Neuronal stem cell (in vitro differentiated cells): ENCODE results near the gene OOSP1.

Experiments
- DNase-seq: peaks from one replicate; pipeline ENCODE4 v3.0.0-alpha.2; 2013; ENCODE audit warnings: low spot score
- H2AFZ ChIP-seq: one replicate; pipeline ENCODE4 v1.6.1; 2013; ENCODE audit warnings: mild to moderate bottlenecking, low read length, inconsistent platforms
- H2AK5ac ChIP-seq: 2 replicates; pipeline ENCODE4 v1.6.1; 2013; ENCODE audit warnings: low read depth, mild to moderate bottlenecking, inconsistent platforms, low read length, moderate library complexity, mixed read lengths
- H2BK120ac ChIP-seq: 2 replicates; pipeline ENCODE4 v1.6.1; 2013; ENCODE audit warnings: low read depth, mild to moderate bottlenecking, inconsistent platforms, low read length, moderate library complexity, mixed read lengths
- H2BK12ac ChIP-seq: one replicate; pipeline ENCODE4 v1.6.1; 2013; ENCODE audit warnings: low read length, inconsistent platforms
- H2BK15ac ChIP-seq: 2 replicates; pipeline ENCODE4 v1.6.1; 2013; ENCODE audit warnings: mild to moderate bottlenecking, low read length, inconsistent platforms, mixed read lengths
- H2BK5ac ChIP-seq: one replicate; pipeline ENCODE4 v1.6.1; 2013; ENCODE audit warnings: inconsistent platforms, mild to moderate bottlenecking, low read length, moderate library complexity
- H3K14ac ChIP-seq: one replicate; pipeline ENCODE4 v1.6.1; 2013; ENCODE audit warnings: low read length, inconsistent platforms
- H3K18ac ChIP-seq: 2 replicates; pipeline ENCODE4 v1.6.1; 2013; ENCODE audit warnings: low read length, inconsistent platforms
- H3K23ac ChIP-seq: 2 replicates; pipeline ENCODE4 v1.6.1; 2013; ENCODE audit warnings: low read depth, mild to moderate bottlenecking, mixed read lengths, low read length, inconsistent platforms; ENCODE audit not compliant: poor library complexity
- H3K27ac ChIP-seq: replicated peaks from 3 replicates; pipeline ENCODE4 v1.5.1; 2013; ENCODE audit warnings: low read length, inconsistent platforms
- H3K27me3 ChIP-seq, 3 experiments: 2 replicates each; pipeline ENCODE4 v1.6.1; 2013; ENCODE audit warnings: low read length in 3 of 3, mild to moderate bottlenecking in 2 of 3, inconsistent platforms in 1 of 3, low read depth in 1 of 3, mixed read lengths in 1 of 3, moderate library complexity in 1 of 3; ENCODE audit not compliant: control insufficient read depth in 3 of 3, insufficient read depth in 3 of 3
- H3K36me3 ChIP-seq, 2 donors: replicated peaks in 1 of 2; 2 replicates each; pipeline ENCODE4 v1.6.1; 2013; ENCODE audit warnings: low read length in 2 of 2; ENCODE audit not compliant: control insufficient read depth in 2 of 2, insufficient read depth in 2 of 2
- H3K4ac ChIP-seq: 2 replicates; pipeline ENCODE4 v1.6.1; 2013; ENCODE audit warnings: inconsistent platforms, mild to moderate bottlenecking, low read length, moderate library complexity
- H3K4me1 ChIP-seq, 2 donors: 1 replicate in 1 of 2; 2 replicates in 1 of 2; pipeline ENCODE4 v1.6.1; 2013; ENCODE audit warnings: low read length in 2 of 2, low read depth in 1 of 2; ENCODE audit not compliant: control insufficient read depth in 2 of 2, insufficient read depth in 1 of 2
- H3K4me2 ChIP-seq: one replicate; pipeline ENCODE4 v1.6.1; 2013; ENCODE audit warnings: mild to moderate bottlenecking, low read length, inconsistent platforms; ENCODE audit not compliant: insufficient read depth, poor library complexity, severe bottlenecking
- H3K4me3 ChIP-seq, 2 donors: 2 replicates each; pipeline ENCODE4 v1.5.1; 2013; ENCODE audit warnings: low read length in 2 of 2, mild to moderate bottlenecking in 2 of 2, inconsistent platforms in 1 of 2, moderate library complexity in 1 of 2
- H3K79me1 ChIP-seq: one replicate; pipeline ENCODE4 v1.6.1; 2013; ENCODE audit warnings: low read depth, mild to moderate bottlenecking, inconsistent platforms, low read length, moderate library complexity
- H3K9ac ChIP-seq: one replicate; pipeline ENCODE4 v1.6.1; 2013; ENCODE audit warnings: mild to moderate bottlenecking, low read depth, low read length, inconsistent platforms; ENCODE audit not compliant: poor library complexity
- H3K9me3 ChIP-seq, 2 donors: replicated peaks in 1 of 2; 2 replicates each; pipeline versions ENCODE3 to v1.6.1; 2013; ENCODE audit warnings: low read length in 2 of 2, mild to moderate bottlenecking in 2 of 2, inconsistent platforms in 1 of 2, low read depth in 1 of 2, mixed read lengths in 1 of 2, moderate library complexity in 1 of 2; ENCODE audit not compliant: control insufficient read depth in 2 of 2, insufficient read depth in 1 of 2
- H4K8ac ChIP-seq: one replicate; pipeline ENCODE4 v1.6.1; 2013; ENCODE audit warnings: low read depth, mild to moderate bottlenecking, inconsistent platforms, low read length, moderate library complexity
- H4K91ac ChIP-seq: one replicate; pipeline ENCODE4 v1.6.1; 2013; ENCODE audit warnings: low read length, low read depth, mild to moderate bottlenecking, inconsistent platforms; ENCODE audit not compliant: poor library complexity
- WGBS, 2 donors: extraction: QIAGEN DNeasy Blood & Tissue Kit; methylation state at CpG; one replicate each; pipeline ENCODE4 v1.1.7; 2013; ENCODE audit warnings: missing lambda C conversion rate in 2 of 2, mixed read lengths in 1 of 2; ENCODE audit not compliant: insufficient read length in 2 of 2, insufficient replicate concordance in 1 of 2; ENCODE audit errors: extremely low coverage in 2 of 2; 5-methylcytosine and 5-hydroxymethylcytosine counted together

Gene OOSP1

DNA sequence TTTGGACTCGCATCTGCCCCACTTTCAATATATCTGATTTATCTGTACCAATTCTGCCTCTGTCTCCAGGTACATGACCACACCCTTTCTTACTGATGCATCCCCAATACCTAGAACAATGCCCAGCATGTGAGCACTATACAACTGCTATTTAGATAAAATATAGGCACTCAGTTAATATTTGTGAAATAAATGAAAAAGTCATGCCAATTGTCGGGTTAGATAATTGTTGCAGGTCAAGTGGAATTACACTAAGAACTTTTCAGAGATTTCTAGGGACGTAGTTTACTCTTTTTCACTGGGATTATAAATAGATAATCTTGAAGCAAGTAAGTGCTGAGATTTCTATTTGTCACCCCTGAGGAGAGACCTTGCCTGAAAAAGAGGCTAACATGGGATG, 46.1 kb downstream of the OOSP1 start:
- Histone ChIP-seq H3K4ac (no peak overlapping the region), H3K4me2 (no peak overlapping the region), H3K79me1 (no peaks in the 10 kb centered on the region), H3K36me3 (no peaks in the 10 kb centered on the region), H4K91ac (no peak overlapping the region), H2AK5ac (no peak overlapping the region), H3K9ac (no peak overlapping the region), H2BK5ac (no peak overlapping the region), H3K9me3 (no peaks in the 10 kb centered on the region), H3K23ac (no peak overlapping the region), H2BK120ac (no peak overlapping the region), H3K4me3 (no peak overlapping the region), H3K27me3 (no peaks in the 10 kb centered on the region), H4K8ac (no peak overlapping the region), H3K18ac (no peak overlapping the region), H2AFZ (no peak overlapping the region), H3K27ac (no peak overlapping the region), H3K14ac (no peak overlapping the region), H3K4me1 (no peaks in the 10 kb centered on the region), H2BK12ac (no peak overlapping the region), H2BK15ac (no peak overlapping the region)
- no CpG with 5 or more reads among the region's 3 CpGs for WGBS, 2 donors
- no peak for DNase-seq

DNA sequence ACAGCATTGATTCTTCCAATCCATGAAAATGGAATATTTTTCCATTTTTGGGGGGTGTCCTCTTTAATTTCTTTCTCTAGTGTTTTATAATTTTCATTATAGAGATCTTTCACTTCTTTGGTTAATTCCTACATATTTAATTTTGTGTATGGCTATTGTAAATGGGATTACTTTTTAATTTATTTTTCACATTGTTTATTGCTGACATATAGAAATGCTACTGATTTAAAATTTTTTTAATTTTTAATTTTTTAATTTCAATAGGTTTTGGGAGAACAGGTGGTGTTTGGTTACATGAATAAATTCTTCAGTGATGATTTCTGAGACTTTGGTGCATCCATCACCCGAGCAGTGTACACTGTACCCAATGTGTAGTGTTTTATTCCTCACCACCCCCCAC, 52.2 kb downstream of the OOSP1 start:
- Histone ChIP-seq H3K79me1 (no peaks in the 10 kb centered on the region), H2BK15ac (no peak overlapping the region), H3K23ac (no peak overlapping the region), H3K18ac (no peak overlapping the region), H2BK12ac (no peak overlapping the region), H3K36me3 (no peaks in the 10 kb centered on the region), H2BK120ac (no peak overlapping the region), H2BK5ac (no peak overlapping the region), H3K27ac (no peak overlapping the region), H4K8ac (no peak overlapping the region), H2AFZ (no peak overlapping the region), H3K27me3 (peaks cover 0 to 2% (median 0%) of the 10 kb centered on the region in 3 experiments), H3K4me3 (no peak overlapping the region), H3K4me1 (no peaks in the 10 kb centered on the region), H3K9me3 (no peaks in the 10 kb centered on the region), H3K4ac (no peak overlapping the region), H3K14ac (no peak overlapping the region), H4K91ac (no peak overlapping the region), H2AK5ac (no peak overlapping the region), H3K4me2 (no peak overlapping the region), H3K9ac (no peak overlapping the region)
- WGBS, 2 donors: no CpG with 5 or more reads among the region's 1 CpG
- DNase-seq: no peak

DNA sequence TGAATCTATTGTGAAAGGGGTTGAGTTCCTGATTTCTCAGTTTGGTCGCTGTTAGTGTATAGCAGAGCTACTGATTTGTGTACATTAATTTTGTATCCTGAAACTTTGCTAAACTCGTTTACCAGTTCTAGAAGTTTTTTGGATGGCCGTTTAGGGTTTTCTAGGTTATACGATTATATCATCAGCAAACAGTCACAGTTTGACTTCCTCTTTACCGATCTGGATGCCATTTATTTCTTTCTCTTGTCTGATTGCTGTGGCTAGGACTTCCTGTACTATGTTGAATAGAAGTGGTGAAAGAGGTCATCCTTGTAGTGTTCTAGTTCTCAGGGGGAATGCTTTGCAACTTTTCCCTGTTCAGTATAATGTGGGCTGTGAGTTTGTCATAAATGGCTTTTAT, 54.2 kb downstream of the OOSP1 start:
- DNase-seq: no peak
- H3K27me3 ChIP-seq: peaks cover 0 to 2% (median 0%) of the 10 kb centered on the region in 3 experiments
- no peaks in the 10 kb centered on the region for H3K9me3 ChIP-seq
- no peaks in the 10 kb centered on the region for H3K79me1 ChIP-seq
- no peak overlapping the region for H3K4me3 ChIP-seq
- H3K9ac ChIP-seq: no peak overlapping the region
- no peak overlapping the region for H2AFZ ChIP-seq
- no peak overlapping the region for H2AK5ac ChIP-seq
- H3K23ac ChIP-seq: no peak overlapping the region
- no CpG with 5 or more reads among the region's 5 CpGs for WGBS, 2 donors
- H3K36me3 ChIP-seq: no peaks in the 10 kb centered on the region
- H4K8ac ChIP-seq: no peak overlapping the region
- H3K4ac ChIP-seq: no peak overlapping the region
- H2BK5ac ChIP-seq: no peak overlapping the region
- no peak overlapping the region for H2BK12ac ChIP-seq
- H3K18ac ChIP-seq: no peak overlapping the region
- no peak overlapping the region for H2BK15ac ChIP-seq
- H3K4me2 ChIP-seq: no peak overlapping the region
- no peak overlapping the region for H2BK120ac ChIP-seq
- H3K4me1 ChIP-seq: no peaks in the 10 kb centered on the region
- no peak overlapping the region for H4K91ac ChIP-seq
- H3K27ac ChIP-seq: no peak overlapping the region
- H3K14ac ChIP-seq: no peak overlapping the region

DNA sequence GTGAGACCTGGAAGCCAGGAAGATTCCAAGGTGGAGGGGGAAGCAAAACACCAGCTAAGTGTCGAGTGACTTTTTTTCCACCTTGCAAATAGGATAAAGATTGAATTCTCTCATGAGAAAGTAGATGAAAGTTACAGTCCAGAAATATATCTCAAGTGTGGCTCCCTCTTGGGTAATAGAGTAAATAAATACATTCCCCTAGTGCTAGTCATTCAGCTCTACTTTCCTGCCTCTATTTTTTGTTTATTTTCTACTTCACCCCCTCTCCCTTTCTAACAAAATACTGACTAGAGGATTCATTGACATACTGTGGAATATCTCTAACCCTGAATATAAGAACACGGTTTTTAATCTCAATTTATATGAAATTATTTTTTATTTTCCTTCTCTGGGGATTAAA, 59.6 kb downstream of the OOSP1 start:
- H3K4me3 ChIP-seq: no peak overlapping the region
- WGBS, 2 donors: no CpG with 5 or more reads among the region's 2 CpGs

More for the DNA sequence above, 59.6 kb downstream of the OOSP1 start:
- H3K9ac ChIP-seq: no peak overlapping the region
- H2BK12ac ChIP-seq: no peak overlapping the region
- no peak for DNase-seq
- no peak overlapping the region for H3K18ac ChIP-seq
- H3K14ac ChIP-seq: no peak overlapping the region
- H2AK5ac ChIP-seq: no peak overlapping the region
- no peak overlapping the region for H3K4ac ChIP-seq
- no peaks in the 10 kb centered on the region for H3K79me1 ChIP-seq
- no peak overlapping the region for H3K4me2 ChIP-seq
- no peak overlapping the region for H2BK15ac ChIP-seq
- H3K36me3 ChIP-seq: no peaks in the 10 kb centered on the region
- H2BK120ac ChIP-seq: no peak overlapping the region
- H2AFZ ChIP-seq: no peak overlapping the region
- no peak overlapping the region for H3K27ac ChIP-seq
- H4K8ac ChIP-seq: no peak overlapping the region
- H4K91ac ChIP-seq: no peak overlapping the region
- no peaks in the 10 kb centered on the region for H3K4me1 ChIP-seq
- H3K9me3 ChIP-seq: no peaks in the 10 kb centered on the region
- H3K27me3 ChIP-seq: peaks cover 0 to 2% (median 0%) of the 10 kb centered on the region in 3 experiments
- no peak overlapping the region for H3K23ac ChIP-seq
- H2BK5ac ChIP-seq: no peak overlapping the region
